Transverse colon (tissue), 4 donors: ENCODE measurements around the gene ZMYND11.

ENCODE experiments used
- CTCF ChIP-seq, 5 experiments: fragments of 200-600 bp in 3 of 5; fragments of 450-650 bp in 2 of 5; sonication (generic) in 3 of 5; IDR thresholded peaks; 1 replicate in 2 of 5; 2 replicates in 3 of 5; pipeline ENCODE4 v1.5.1; 2016 to 2017; ENCODE audit warnings: antibody characterized with exemption in 5 of 5, inconsistent platforms in 3 of 5, mild to moderate bottlenecking in 2 of 5, moderate library complexity in 1 of 5
- POLR2AphosphoS5 ChIP-seq, 3 donors: sonication (generic); formaldehyde crosslinking; IDR thresholded peaks; one replicate each; pipeline ENCODE4 v1.6.1; 2016; ENCODE audit warnings: antibody characterized with exemption in 3 of 3

GRCh38 chr10:106740-107139, 28.5 kb upstream of the ZMYND11 start:
- TF ChIP-seq CTCF (IDR thresholded peaks at IDR 0.05) = no peak
- no peak for TF ChIP-seq POLR2AphosphoS5 (IDR thresholded peaks at IDR 0.05)
